Stimulated activated CD4-positive, alpha-beta T cell treated with anti-CD3 and anti-CD28 coated beads, Interleukin-4, amount 100 ng/mL, for 4 hours (primary cell): ENCODE measurements around the gene SEC24C.
"Not testable (repeated sequence)": the region's sequence is repeated elsewhere in the genome, so short reads cannot be mapped to it uniquely, and the experiment has no call there.

Source experiments
- DNase-seq, 2 experiments: peaks; one replicate each; pipeline ENCODE4 v3.0.0-alpha.2; 2020

Gene SEC24C

GRCh38 chr10:73772281-73773151, 28.3 kb downstream of the SEC24C start:
- DNase-seq, result peak; percentile 75 to 78

- peak in 1 of 2 experiments; percentile 25 for DNase-seq
Observed at GRCh38 chr10:73773152-73773879, 29.1 kb downstream of the SEC24C start.

GRCh38 chr10:73774637-73775036, 30.5 kb downstream of the SEC24C start:
- DNase-seq, result no peak

GRCh38 chr10:73779018-73779417, 34.8 kb downstream of the SEC24C start:
- no peak for DNase-seq

GRCh38 chr10:73779539-73780197, 35.5 kb downstream of the SEC24C start:
- DNase-seq, result no peak

GRCh38 chr10:73780301-73780700, 36.1 kb downstream of the SEC24C start:
- no peak for DNase-seq

- no peak for DNase-seq
Observed at GRCh38 chr10:73780966-73781365, 36.8 kb downstream of the SEC24C start.

- DNase-seq, result no peak
Observed at GRCh38 chr10:73781548-73781878, 37.3 kb downstream of the SEC24C start.

- peak; percentile 87 to 90 for DNase-seq
Observed at GRCh38 chr10:73781879-73782748, 37.9 kb downstream of the SEC24C start, which contains the start of gene CHCHD1. Gene CHCHD1, plus strand, starts transcription at chr10:73782048. Its CDS starts 28 bp downstream, at chr10:73782076.

GRCh38 chr10:73782749-73783085, 38.5 kb downstream of the SEC24C start:
- DNase-seq, result no peak

- DNase-seq, result peak; percentile 78 to 81
Observed at GRCh38 chr10:73785211-73785720, 41.1 kb downstream of the SEC24C start, which contains the start of gene ZSWIM8. Gene ZSWIM8, plus strand, starts transcription at chr10:73785606. Its CDS starts 273 bp downstream, at chr10:73785879.

GRCh38 chr10:73785721-73786511, 41.7 kb downstream of the SEC24C start:
- DNase-seq, result peak; percentile 36 to 46

GRCh38 chr10:73786512-73786885, 42.3 kb downstream of the SEC24C start:
- no peak for DNase-seq

GRCh38 chr10:73787031-73787800, 43.0 kb downstream of the SEC24C start:
- not testable (repeated sequence) for DNase-seq

GRCh38 chr10:73788864-73789658, 44.9 kb downstream of the SEC24C start:
- DNase-seq, result no peak

- no peak for DNase-seq
Observed at GRCh38 chr10:73789659-73790055, 45.5 kb downstream of the SEC24C start.

- DNase-seq, result no peak
Observed at GRCh38 chr10:73790886-73791625, 46.9 kb downstream of the SEC24C start.

- no peak for DNase-seq
Observed at GRCh38 chr10:73791871-73792400, 47.8 kb downstream of the SEC24C start.

GRCh38 chr10:73793456-73793855, 49.3 kb downstream of the SEC24C start:
- no peak for DNase-seq
